GM18520 (cell line): ENCODE results near the gene XPC.
"Not testable (repeated sequence)": the region's sequence is repeated elsewhere in the genome, so short reads cannot be mapped to it uniquely, and the experiment has no call there.

Experiments used
- ATAC-seq: cut with Tn5 transposase; IDR thresholded peaks from one replicate; pipeline ENCODE4 v1.9.1; 2021; ENCODE audit not compliant: unreplicated experiment

XPC gene

GRCh38 chr3:14178247-14179113 lies at the start of gene XPC, which contains the start of gene LSM3:
TSS of gene XPC (minus strand) at chr3:14178601. CDS start at chr3:14178568, 33 bp downstream.
TSS of gene LSM3 (plus strand) at chr3:14178817. CDS start at chr3:14178861, 44 bp downstream.
- peak; percentile 93 for ATAC-seq

DNA sequence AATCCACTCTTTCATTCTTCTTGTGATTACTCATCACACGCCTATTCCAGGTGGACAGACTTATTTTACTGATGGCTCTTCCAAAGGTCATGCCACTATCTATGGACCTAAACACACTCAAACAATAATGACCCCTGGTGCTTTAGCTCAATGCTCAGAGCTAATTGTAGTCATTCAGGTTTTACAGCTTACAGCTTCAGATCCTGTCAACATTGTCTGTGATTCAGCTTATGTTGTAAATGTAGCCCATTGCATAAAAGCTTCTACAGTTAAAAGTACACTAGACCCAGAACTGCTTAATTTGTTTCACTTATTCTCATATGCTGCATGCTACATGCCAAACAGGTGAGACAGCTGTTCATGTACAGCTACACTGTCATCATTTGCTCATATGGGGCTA lies 49.5 kb upstream of the XPC start:
- ATAC-seq, result no peak

- ATAC-seq, result not testable (repeated sequence)
These were observed 48.0 kb upstream of the XPC start for GRCh38 chr3:14226351-14226750.

- no peak for ATAC-seq
These were observed 47.0 kb upstream of the XPC start for GRCh38 chr3:14225421-14225820.

DNA sequence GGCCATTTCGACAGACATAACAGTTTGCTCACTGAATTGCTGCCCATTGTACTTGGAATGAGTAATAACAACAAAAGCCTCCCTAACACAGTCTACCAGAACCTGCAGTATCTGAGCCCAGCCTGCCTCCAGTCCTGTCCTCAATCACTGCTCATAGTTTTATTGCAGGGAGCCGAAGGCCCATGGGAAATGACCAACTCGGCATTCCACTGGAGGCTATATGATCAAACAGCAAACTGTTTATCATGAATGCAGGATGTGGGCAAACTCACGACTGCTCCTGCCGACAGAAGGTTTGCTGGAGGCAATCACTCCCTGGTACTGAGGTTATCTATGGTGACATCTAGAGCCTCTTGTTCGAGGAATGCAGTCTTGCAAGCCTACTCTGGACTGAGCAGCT lies 46.5 kb upstream of the XPC start:
- no peak for ATAC-seq

DNA sequence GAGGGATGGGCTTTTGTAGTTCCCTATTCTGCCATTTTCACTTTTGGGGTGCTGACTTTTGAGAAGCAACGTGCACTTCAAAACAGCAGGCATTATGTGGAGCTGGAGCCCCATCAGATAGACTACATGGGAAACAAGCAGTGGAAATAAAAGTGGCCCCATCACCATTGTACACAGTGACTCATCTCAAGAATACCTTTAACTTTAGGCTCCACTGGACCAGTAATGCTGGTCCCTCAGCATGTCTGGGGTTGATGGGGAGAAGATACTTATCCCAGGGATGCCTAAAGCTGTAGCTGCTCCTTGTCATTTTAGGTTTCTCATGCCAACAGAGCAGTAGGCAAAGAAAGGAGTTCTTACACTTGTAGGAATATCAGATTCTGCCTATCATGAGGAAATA lies 45.2 kb upstream of the XPC start:
- ATAC-seq, result no peak

GRCh38 chr3:14222900-14223594 lies 44.6 kb upstream of the XPC start:
- ATAC-seq, result no peak

DNA sequence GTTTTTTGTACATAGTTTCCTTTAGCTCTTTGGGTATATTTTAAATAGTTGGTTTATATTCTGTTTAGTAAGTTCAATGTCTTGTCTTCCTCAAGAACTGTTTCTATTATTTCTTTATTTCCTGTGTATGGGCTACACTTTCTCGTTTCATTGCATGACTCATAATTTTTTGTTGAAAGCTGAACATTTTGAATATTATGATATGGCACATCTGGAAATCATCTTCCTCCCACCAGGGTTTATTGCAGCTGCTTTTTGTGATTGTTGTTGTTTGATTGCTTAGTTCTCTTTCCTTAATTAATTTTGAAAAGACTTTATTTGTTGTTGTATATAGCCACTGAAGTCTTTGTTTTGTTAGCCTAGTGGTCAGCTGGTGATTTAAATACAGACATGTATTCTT lies 44.1 kb upstream of the XPC start:
- no peak for ATAC-seq

- ATAC-seq, result no peak
These were observed 43.5 kb upstream of the XPC start for GRCh38 chr3:14221902-14222301.

DNA sequence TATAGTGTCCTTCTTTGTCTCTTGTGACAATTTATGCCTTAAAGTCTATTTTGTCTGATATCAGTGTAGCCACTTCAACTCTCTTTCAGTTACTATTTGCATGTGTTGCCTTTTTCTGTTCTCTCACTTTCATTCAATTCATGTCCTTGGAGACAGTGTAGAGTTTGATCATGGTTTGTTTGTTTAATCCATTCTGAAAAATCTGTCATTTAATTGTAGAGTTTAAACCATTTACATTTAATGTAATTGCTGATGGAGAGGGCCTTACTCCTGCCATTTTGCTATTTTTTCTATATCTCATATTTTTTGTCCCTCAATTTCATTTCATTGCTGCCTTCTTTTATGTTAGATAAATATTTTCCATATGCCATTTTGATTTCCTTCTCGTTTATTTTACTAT lies 42.5 kb upstream of the XPC start:
- no peak for ATAC-seq

DNA sequence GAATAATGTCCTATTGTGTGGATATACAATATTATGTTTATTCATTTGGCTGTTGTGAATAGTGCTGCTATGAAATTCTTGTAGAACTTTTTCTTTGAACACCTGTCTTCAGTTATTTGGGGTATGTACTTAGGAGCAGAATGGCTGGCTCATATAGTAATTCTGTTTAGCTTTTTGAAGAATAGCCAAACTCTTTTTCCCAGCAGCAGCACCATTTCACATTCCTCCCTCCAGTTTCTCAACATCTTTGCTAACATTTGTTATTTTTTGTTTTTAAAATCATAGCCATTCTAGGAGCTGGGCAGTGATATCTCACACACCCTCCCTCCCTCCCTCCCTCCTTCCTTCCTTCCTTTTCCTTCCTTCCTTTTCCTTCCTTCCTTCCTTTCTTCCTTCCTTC lies 40.0 kb upstream of the XPC start:
- ATAC-seq, result no peak

DNA sequence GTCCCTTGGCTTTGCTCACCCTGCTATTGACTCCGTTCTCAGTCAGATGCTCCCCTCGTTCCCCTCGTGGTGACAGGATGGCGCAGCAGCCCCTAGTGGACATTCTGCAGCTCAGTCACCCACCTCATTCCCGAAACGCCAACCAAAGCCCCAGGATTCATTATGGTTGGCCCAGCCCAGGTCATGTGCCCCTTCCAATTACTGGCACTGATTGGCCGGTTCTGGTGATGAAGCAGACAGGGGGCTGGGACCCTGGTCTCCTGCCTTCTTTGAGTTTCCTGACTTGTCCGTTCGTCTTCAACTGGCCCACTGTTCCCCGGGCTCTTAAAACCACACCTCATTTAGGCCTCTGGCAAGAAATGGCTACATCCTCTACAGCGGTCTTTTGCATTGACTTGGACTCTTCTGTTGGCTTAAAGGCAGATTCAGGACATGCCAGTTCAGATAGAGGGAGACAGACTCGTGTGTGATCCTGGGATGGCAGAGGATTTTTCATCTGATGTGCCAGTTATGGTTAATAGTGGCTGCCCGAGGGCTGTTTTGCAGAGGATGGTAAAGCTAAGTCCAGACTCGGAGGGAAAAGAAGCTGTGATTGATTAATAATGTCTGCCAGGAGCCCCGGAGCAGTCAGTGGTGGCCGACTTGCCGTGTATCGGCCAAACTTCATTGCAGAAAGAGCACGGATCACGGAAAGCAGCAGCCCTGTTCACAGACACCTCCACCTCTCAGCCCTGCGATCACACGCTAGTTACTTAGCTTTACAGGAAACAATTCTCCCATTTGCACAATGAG lies 38.1 kb upstream of the XPC start:
- ATAC-seq, result no peak

GRCh38 chr3:14214764-14215163 lies 36.4 kb upstream of the XPC start:
- ATAC-seq, result no peak

GRCh38 chr3:14213066-14213774 lies 34.8 kb upstream of the XPC start:
- no peak for ATAC-seq

GRCh38 chr3:14212032-14212431 lies 33.6 kb upstream of the XPC start:
- no peak for ATAC-seq

- no peak for ATAC-seq
These were observed 33.2 kb upstream of the XPC start for GRCh38 chr3:14211621-14212020.

DNA sequence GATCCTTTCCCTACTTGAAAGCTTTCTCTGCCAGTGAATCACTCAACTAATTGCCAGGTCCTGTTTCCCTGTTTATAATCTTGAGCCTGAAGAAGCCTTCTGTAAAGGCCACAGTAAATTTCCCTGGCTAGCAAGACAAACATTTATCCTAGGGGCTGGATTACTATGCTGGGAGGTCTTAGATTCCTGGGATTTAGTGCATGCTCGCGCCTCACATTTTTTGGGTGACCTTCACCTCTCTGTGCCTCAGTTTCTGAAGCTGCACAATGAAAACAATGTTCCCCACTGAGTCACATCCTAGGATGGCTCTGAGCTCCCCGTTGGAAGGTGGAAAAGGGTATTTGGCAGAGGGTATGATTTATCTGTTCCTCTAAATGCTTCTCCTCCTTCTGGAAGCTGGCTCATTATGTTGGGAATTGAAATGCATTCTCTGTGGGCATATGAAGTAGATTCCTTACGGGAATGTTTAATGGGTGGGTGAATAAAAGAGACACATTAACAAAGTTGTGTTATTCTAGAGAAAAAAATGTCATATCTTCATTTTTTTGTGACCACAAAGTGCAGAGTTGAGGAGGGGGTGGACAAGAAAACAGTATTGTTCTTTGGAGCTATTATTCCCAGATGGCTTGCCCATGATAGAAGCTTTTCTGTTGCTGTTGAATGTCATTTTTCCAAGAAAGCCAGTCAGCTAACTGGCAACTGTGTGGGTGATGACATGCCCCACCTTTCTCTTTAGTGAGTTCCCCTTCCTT lies 32.6 kb upstream of the XPC start:
- no peak for ATAC-seq

DNA sequence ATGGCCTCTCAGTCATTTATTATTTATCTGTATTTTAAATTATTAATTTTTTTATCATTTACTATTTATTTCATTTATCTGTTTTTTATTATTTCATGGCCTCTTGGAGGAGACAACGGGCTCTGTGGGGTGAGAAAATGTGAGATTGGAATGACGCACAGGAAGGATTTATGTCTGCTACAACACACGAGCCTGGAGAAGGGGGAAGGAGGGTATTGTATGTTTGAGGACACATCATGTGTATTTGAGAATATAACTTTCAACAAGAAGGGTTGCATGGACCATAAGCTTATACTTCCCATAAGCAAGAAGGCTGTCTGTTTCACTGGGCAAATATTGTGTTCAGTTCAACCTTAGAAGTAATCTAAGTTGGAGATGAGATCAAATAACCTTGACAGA lies 31.9 kb upstream of the XPC start:
- ATAC-seq, result no peak

GRCh38 chr3:14209581-14210289 lies 31.3 kb upstream of the XPC start:
- no peak for ATAC-seq

DNA sequence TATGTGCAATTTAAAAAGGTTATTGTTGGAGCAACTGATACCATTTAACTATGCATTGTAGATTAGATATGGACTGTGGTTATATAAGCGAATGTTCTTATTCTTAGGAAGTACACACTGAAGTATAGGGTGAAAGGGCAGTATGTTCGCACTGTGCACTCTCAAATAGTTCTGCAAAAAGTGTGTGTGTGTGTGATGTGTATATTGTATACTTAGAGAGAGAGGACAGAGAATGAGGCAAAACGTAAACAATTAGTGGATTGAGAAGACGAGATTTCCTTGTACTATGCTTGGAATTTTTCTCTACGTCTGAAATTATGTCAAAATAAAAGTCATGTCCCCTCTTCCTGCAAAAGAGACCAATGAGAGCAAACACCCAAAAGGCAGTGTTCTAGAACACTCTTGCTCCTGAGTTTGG lies 30.6 kb upstream of the XPC start:
- ATAC-seq, result no peak
